Amniotic stem cell (primary cell): ENCODE data around the gene DCPS.
"Not testable (repeated sequence)": the region's sequence is repeated elsewhere in the genome, so short reads cannot be mapped to it uniquely, and the experiment has no call there.

ENCODE experiments used
- DNase-seq: peaks from one replicate; lab custom pipeline; 2025; lab: John Stamatoyannopoulos, UW

The DCPS gene

DNA sequence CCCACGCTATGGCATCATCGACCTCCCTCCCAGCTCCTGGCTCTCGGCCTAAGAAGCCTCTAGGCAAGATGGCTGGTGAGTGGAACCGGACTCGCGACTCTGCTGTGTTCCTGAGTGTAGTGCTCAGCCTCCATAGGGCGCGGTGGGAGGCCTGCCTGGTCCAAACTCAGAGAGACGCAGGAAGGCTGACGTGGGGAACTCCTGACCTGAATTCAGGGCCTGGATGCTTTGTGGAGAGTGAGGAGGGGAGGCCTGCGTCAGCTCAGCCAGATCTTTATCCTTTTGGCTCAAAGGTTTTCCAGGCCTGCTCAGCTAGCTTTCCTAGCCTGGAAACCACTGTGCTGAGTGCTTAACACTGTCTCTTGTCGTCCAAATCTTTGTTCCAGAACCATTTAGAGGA lies 13.0 kb upstream of the DCPS start:
- no peak for DNase-seq

GRCh38 chr11:126293726-126294125 lies 10.1 kb upstream of the DCPS start:
- no peak for DNase-seq

DNA sequence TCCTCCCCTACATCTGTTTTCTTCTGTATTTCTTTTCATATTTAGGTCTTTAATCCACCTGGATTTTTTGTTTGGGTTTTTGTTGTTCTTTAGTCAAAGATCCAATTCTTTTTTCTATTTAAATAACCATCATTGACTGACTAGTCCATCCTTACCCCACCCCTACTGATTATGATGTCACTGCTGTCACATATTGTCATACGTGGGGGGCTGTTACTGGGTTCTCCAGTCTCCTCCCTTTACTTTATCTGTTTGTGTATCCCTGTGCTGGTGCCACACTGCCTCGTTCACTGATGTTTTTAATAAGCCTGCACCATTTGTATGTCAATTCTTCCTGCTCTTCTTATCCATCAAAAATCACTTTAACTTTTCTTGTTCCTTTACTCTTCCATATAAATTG lies 6.9 kb upstream of the DCPS start:
- DNase-seq, result no peak

GRCh38 chr11:126304457-126305075 lies 706 bp downstream of the DCPS start:
- peak; percentile 48 for DNase-seq

GRCh38 chr11:126305699-126306098 lies 1.8 kb downstream of the DCPS start:
- no peak for DNase-seq

DNA sequence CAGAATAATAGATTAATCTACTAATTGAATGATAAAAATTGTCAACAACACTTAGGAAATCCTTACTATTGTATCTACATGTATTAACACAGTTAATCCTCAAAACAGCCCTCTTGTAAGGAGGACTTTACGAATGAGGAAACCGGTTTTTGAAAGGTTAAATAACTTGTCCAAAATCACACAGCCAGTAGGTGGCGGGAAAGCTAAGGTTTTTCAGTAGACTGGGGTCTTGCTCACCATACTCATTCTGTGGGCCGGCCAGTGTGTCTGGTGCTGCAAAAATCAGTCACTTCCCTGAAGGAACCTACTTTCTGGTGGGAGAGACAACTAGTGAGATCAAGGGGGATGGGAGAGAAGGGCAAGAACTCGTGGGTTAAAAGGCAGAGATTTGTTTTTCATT lies 3.8 kb downstream of the DCPS start:
- DNase-seq, result peak; percentile 53

GRCh38 chr11:126308271-126308671 lies 4.4 kb downstream of the DCPS start:
- DNase-seq, result no peak

- DNase-seq, result not testable (repeated sequence)
Observed at GRCh38 chr11:126308771-126309170, 4.9 kb downstream of the DCPS start.

GRCh38 chr11:126310200-126310991 lies 6.5 kb downstream of the DCPS start:
- peak; percentile 33 for DNase-seq

GRCh38 chr11:126310992-126311310 lies 7.1 kb downstream of the DCPS start:
- DNase-seq, result no peak

DNA sequence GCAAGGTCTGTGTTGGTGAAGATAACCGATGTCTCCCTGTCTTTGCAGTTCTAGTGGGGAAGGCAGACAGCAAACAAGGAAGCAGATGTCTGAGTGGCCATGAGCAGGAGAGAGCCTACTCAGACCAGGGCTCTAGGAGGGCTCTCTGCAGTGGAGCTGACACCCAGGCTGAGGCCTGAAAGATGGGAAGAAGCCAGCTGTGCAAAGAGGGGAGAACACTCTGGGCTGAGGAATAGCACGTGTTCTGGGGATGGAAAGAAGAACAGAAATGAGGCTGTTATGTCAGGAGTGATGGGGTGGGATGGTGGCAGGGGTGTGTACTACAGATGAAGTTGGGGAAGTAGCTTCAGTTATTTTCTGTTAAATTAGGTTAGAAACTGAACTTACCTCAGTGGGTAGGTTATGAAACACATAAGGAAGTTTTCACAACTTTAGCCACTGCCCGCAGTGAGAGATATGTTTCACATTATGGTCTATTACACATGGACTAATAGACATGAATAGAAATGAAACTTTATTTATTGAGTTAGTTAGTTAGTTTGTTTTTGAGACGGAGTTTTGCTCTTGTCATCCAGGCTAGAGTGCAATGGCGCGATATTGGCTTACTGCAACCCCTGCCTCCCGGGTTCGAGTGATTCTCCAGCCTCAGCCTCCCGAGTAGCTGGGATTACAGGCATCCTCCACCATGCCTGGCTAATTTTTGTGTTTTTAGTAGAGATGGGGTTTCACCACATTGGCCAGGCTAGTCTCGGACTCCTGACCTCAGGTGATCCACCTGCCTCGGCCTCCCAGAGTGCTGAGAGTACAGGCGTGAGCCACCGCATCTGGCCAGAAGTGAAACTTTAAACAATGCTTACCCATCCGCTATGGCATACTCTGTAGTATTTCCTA lies 7.8 kb downstream of the DCPS start:
- DNase-seq, result no peak

- no peak for DNase-seq
Observed at GRCh38 chr11:126312961-126313360, 9.1 kb downstream of the DCPS start.

DNA sequence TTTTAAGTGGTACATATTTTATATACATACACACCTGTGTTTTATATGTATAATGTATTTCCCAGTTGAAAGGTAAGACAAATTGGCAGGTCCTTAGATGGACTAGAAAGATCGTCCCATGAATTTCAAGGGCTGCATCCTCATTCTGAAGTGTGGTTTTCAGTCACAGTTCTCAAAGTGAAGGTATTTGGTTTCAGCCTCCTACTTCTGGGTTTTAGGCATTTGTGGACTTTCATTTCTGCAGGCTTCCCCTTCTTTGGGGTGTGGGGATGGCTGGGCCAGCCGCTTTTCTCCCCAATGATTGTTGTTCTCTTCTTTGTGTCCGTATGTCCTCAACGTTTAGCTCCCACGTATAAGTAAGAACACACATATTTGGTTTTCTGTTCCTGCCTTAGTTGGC lies 10.0 kb downstream of the DCPS start:
- no peak for DNase-seq

GRCh38 chr11:126317432-126317755 lies 13.5 kb downstream of the DCPS start:
- no peak for DNase-seq

GRCh38 chr11:126317756-126318573 lies 14.1 kb downstream of the DCPS start:
- peak; percentile 30 for DNase-seq

DNA sequence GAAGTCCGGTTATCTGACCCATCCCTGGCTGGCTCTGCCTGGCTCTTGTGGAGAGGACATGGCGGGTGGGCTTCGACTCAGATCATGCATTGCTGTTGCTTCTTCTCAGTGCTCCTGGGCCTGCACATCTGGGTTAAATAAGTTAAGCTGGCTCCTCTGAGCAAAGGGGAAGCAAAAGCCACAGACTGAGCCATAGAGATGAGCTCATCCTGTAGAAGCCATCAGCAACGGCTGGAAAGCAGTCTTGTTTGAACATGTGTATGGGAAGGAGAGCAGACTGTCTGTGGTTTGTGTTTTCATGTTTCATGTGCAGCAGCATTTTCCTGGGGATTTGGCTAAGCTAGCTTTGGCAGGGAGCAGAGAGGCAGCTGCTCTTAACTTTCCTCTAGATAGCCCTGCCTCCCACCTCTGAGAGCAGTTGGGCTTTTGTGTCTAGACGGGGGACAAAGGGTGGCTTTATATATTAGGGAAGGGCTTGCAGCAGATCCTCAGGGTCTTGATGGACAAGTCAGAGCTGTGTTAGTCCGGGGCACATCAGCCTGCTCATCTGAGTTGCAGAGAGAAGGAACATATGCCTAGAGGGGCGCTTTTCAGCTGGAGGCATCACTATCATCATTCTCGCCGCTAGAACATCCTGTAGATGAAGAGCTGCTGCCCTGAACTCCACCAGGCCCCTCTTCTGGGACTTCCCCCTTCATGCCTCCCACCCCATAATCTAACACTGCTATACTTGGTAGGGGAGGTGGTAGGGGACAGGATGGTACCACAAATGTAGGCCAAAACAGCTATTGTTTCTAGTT lies 14.9 kb downstream of the DCPS start:
- DNase-seq, result peak; percentile 71

DNA sequence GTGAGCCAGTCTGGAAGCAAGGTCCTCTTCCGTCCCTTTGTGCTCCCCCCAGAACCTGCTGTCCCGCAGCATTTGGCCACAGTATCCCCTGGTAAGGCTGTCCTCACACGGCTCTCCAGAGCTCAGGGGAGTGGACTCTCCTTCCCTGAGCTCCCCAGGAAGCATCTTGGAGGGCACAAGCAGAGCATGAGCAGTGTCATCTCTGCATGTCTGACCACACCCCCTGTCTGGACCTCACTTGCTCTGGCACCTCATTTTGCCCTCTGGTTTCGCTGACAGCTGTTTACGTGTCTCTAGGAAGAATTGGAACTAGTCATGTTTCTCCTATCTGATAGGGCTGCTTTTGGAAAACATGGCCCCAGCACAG lies 15.5 kb downstream of the DCPS start:
- DNase-seq, result no peak

- DNase-seq, result no peak
Observed at GRCh38 chr11:126322996-126323395, 19.1 kb downstream of the DCPS start.

- DNase-seq, result no peak
Observed at GRCh38 chr11:126327281-126328000, 23.6 kb downstream of the DCPS start.

- DNase-seq, result no peak
Observed at GRCh38 chr11:126328001-126328390, 24.1 kb downstream of the DCPS start.

- DNase-seq, result no peak
Observed at GRCh38 chr11:126328444-126328843, 24.6 kb downstream of the DCPS start.
